ENCODE data around the gene UBE2L5.
A peak's percentile ranks its signal among the peaks of the same experiment; 100 is the strongest.

Gene UBE2L5

DNA sequence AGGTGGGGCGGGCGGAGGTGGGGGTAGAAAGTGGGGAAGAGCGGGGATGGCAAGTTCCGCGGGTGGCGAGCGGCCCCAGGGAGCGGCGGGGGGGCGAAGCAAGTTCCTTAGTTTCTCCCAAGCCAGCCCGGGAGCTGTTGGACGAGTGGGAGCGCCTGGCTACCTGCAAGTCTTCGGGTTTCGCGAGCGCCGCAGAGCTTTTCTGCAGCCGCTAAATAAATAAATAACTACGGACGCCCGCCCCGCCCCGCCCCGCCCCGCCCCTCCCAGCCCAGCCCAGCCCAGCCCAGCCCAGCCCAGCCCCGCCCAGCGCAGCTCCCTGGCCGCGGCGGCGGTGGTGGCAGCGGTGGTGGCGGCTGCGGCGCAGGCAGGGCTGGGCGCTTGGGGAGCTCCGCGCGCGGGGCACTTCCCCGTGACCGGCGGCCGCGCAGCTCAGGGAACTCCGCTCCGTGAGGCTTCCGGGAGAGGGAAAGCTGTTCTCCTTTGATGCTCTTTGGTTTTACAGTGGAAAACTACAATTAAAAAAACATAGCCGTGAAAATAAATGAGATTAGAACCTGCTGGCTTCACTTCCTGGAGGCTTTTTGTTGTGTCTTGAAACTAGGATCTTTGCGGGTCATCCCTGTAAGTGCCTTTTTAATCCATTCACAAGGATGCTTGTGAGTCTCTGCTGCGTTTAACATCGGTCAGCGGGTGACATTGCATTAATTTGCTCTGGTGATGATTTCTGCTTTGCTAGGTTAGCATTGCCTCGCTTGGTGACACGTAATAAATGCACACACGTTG, at the start of gene UBE2L5:
UBE2L5 (plus strand) TSS at position 440 of the 786 bp plus-strand sequence. CDS start 5,498 bp downstream, outside the sequence.
- peak; percentile 60 for DNase-seq

DNA sequence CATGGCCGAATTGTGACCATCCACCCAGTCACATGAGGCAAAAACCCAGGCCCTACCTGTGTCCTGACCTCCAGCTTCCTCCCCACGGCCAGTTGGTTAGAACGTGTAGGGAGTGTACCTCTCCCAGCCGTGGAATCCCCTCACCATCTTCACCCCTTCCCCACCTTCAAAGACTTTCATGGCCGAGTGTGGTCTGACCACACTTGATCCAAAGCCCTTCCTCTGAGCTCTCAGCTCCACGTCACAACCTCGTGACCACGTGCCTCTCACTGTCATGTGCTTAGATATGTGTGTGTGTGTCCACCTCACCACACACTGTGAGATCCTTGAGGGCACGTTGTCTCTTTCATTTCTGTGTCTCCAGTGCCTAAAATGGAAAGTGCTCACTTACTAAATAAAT, 48.6 kb upstream of the UBE2L5 start:
- DNase-seq: peak; percentile 48

DNA sequence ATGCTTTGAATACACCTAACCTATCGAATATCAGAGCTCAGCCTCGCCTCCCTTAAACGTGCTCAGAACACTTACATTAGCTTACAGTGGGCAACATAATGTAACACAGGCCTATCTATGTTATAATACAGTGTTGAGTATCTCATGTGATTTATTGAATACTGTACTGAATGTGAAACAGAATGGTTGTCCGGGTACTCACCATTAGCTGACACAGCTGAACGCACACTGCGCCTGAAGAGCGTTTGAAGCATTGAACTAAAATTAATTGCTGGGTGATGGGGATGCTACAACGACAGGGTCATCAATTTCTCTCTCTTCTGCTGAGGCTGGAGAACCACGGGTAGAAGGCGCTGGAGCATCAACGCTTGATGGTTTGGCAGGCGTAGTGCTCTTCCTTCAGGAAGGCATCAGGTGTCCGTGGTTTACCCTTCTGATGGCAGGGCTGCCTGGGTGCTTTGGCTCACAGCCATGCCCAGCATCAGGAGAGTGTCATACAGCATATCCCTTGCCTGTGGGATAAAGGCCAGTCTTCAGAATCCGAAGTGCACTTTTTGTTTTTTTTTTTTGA, 46.9 kb upstream of the UBE2L5 start:
- no peak for DNase-seq

GRCh38 chr13:30376426-30377311, 45.6 kb upstream of the UBE2L5 start:
- DNase-seq: peak; percentile 76

GRCh38 chr13:30377312-30377685, 45.0 kb upstream of the UBE2L5 start:
- DNase-seq: no peak

DNA sequence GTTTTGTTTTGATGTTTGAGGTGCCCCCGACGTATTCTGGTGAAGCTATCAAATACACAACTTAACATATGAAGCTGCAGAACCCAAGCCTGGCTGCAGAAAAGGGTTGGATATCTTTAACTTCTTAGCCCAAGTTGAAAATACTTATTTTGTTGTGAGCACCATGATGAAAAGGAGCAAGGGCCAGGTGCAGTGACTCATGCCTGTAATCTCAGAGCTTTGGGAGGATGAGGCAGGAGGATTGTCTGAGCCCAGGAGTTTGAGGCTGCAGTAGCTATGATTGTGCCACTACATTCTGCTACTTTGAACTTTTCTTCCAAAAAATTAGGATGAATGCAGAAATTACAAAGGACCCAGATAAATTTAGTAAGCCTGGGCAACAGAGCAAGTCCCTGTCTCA, 44.1 kb upstream of the UBE2L5 start:
- DNase-seq: no peak

DNA sequence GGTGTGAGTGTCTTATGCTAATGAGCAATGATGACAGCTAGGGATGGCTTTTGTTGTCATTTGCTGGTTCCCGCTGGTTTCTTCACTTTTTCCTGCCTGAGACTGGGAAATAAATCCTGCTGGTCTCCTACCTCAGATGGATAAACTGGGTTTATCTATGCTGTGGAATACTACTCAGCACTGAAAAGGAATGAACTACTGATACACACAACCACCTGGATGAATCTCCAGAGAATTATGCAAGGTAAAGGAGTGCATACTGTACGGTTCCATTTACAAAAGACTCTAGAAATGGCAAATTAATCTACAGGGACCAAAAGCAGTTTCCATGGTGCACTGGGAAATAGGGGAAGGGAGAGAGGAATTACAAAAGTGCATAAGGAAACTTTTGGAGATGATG, 41.2 kb upstream of the UBE2L5 start:
- no peak for DNase-seq

GRCh38 chr13:30382836-30383525, 39.3 kb upstream of the UBE2L5 start:
- DNase-seq: no peak

GRCh38 chr13:30388406-30389283, 33.6 kb upstream of the UBE2L5 start:
- DNase-seq: no peak

DNA sequence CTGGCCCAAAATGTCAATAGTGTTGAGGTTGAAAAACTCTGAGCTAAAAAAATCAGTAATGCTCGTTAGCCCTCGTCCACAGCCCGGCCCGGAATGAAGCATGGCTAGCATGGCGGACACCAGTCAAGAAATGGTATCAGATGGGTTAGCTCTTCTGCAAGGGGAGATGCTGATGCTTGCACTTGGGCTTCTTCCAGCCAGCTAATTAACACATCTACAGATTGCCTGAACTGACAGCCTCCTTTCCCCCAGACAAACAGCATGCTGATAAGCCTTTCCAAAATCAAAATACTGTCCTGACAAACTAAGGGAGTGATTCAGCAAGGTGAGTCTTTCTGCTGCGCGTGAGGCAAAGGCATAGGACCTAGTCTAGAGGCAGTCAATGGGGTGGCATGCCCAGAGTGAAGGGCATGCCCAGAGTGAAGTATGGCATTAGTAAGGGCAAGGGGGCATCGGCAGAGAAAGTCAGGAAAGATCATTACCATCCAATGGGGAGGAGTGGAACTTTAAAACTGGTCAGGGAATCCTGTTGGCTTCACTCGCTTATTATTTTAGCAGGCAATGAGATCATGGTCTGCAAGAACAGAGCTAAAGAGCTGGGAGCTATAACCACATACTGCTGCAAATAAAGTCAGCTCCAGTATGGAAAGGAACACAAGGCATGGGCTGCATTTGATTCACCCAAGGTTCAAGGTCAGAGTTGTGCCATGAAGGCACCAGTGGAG, 30.2 kb upstream of the UBE2L5 start:
- DNase-seq: no peak

- DNase-seq: no peak
Measured at GRCh38 chr13:30392681-30393045, 29.6 kb upstream of the UBE2L5 start.

- DNase-seq: no peak
Measured at GRCh38 chr13:30394751-30395191, 27.5 kb upstream of the UBE2L5 start.

GRCh38 chr13:30395192-30396158, 26.8 kb upstream of the UBE2L5 start:
- peak; percentile 50 for DNase-seq

DNA sequence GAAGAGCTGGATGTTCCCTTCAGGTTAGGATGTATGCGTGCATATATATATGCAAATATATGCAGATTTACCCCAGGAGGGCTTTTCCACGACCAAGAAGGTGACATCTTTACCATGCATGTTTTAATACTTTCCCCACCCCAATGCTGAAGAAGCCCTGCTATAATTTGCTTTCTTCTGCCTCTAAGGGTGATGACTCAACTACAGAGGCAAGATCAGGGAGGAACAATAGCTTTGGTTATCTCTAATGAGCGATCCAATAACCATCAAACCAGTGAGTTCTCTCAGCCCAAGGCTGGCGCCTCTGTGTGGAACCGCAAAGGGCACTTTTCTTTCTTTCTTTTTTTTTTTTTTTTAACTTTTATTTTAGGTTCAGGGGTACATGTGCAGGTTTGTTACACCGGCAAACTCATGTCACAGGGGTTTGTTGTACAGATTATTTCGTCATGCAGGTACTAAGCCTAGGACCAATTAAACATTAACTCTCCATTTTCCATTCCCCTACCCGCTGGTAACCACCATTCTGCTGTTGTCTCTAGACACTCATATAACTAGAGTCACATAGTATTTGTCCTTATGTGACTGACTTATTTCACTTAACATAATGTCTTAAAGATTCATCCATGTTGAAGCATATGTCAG, 25.7 kb upstream of the UBE2L5 start:
- DNase-seq: no peak

GRCh38 chr13:30398601-30399072, 23.7 kb upstream of the UBE2L5 start:
- no peak for DNase-seq

- no peak for DNase-seq
Measured at GRCh38 chr13:30400376-30400775, 21.9 kb upstream of the UBE2L5 start.

DNA sequence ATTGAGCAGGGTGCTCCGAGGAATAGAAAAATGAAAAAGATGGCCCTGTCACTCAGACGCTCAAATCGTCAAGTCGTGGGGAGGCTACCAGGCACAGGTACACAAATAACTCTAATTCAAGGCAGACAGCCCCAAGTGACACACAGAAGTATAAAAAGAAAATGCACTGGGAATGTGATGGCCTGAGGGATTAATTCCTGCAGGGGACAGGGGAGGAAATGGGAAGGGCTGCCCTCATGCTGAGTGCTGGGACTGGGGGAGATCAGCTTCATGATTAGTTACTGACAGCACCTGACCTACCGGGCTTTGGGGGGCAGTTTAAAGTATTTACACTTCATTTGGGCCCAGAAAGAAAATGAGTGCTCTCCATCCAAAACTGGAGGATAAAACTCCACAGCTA, 20.9 kb upstream of the UBE2L5 start:
- DNase-seq: no peak

- no peak for DNase-seq
Measured at GRCh38 chr13:30403456-30403855, 18.8 kb upstream of the UBE2L5 start.

DNA sequence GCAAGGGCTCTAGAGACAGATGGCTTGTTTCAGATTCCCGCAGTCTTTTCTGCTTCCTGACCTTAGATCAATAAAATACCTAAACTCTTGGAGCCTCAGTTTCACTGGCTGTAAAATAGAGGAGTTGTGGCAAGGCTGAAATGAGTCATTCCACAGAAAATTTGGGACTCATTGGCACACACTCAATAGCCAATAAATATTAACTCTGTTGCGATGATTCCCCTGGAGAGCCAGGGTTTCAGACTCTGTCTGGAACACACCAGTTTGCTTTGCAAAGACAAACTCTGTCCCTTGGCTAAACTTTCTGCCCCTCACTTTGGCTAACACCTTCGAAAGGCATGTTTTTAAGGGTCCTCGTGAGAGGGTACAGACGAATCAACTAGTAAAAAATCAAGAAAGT, 18.1 kb upstream of the UBE2L5 start:
- DNase-seq: no peak
